ENCODE results near the gene MAN1A2.

DNA sequence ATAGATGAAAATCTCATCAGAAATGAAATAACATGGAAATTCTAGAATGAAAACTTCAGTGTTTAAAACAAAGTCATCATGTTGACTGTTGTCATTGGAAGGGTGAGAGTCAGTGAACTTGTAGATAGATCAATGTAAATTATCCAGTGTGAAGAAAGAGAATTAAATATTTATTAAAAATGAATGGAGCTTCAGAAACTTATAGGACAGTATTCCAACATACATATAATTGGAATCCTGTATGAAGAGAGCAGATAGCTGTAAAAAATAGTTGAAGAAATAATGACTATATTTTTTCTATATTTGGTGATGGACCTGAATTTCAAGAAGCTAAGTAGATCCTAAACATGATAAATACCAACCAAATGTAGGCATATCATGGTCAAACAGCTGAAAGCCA is 60.0 kb downstream of the MAN1A2 start:
- TF ChIP-seq CTCF (IDR thresholded peaks at IDR 0.05 in 2 of 3, conservative IDR thresholded peaks at IDR 0.05 in 1 of 3; ENCODE audit: borderline replicate concordance in 1 of 3, insufficient read depth in 1 of 3, low read depth in 2 of 3, low read length in 2 of 3) (no peak), JUND (IDR thresholded peaks at IDR 0.05) (no peak)

Measured in HCT116 (cell line).